ENCODE results near the gene BTNL3.

Gene BTNL3

GRCh38 chr5:181050016-181050415, 61.4 kb downstream of the BTNL3 start:
- DNase-seq, result no peak

GRCh38 chr5:181051841-181052671, 63.4 kb downstream of the BTNL3 start:
- no peak for DNase-seq

DNA sequence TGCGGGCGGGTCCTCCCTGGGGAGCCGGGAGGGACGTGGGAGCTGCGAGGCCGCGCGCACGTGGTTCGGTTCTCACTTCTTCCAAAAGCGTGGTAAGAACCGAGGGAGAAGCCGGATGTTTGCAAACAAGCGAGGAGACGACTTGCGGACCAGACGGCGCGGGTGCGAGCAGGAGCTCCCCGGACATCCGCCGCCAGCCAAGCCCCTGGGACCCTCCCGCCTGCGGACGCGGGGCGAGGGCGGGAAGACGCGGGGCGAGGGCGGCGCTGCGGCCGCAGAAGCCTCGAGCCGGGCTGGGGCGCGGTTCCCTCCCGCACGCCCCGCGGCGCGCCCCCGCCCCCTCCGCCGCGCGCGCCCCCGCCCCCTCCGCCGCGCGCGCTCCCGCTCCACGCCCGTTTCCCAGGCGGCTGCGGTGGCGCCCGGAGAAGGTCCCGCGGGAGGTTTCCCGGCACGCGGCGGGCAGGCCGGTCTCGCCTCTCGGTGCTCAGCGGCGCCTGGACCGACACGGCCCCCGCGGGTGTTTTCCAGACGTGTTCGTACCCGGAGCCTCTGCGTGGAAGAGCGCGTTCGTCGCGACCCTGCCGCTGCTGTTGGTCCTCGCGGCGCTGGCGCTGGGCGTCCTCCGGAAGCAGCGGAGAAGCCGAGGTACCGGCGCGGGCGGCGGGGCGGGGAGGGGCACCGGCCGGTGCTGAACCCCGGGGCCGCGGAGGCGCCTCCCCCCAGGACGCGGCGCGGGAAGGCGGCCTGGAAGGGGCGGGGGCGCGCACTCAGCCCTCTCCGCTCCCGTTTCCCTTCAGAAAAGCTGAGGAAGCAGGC, 64.2 kb downstream of the BTNL3 start:
- DNase-seq, result no peak

DNA sequence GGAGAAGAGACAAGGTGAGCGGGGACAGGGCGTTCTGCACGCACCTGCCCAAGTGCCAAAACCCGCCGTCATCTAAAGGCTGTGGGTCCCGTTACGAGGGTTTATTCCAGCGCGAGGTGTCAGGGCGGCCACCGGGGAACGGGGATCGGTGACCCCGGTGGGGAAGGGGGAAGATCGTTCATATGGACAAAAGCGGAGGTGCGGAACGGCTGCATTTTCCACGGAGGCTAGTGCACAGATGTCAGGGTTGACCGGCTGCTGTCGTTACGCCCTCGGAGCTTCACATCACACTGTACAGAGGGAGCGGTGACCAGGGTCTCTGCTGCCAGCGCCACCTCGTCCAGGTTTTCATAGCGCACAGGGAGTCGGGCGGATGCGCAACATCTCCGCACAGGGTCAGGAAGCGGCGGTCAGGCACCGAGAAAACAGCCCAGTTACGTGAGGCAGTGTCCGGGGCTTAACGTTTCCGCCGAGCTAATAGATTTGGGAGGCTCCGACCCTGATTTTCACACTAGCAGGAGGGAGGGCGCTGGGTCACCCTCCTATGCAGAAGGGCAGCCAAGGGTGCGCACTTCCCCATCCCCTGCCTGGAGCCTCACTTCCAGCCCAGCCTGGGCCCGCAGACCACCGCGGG, 65.0 kb downstream of the BTNL3 start:
- DNase-seq, result no peak

DNA sequence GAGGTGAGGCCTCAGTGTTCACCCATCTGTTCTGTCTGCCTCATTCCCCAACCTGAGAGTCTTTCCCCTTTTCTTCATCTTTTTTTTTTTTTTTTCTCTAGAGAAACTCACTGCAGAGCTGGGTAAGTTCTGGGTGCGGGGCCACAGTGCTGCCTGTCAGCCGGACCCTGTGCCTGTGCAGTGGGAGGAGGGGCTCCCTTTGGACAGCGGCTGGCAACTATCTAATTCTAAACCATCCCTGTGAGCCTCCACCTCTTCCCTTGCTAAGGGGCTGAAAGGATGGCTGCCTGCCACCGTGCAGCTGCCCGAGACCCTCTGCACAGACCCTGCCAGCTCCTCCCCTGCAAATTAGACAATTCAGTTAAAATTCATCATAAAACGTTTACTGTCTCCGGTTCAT, 65.5 kb downstream of the BTNL3 start:
- no peak for DNase-seq

DNA sequence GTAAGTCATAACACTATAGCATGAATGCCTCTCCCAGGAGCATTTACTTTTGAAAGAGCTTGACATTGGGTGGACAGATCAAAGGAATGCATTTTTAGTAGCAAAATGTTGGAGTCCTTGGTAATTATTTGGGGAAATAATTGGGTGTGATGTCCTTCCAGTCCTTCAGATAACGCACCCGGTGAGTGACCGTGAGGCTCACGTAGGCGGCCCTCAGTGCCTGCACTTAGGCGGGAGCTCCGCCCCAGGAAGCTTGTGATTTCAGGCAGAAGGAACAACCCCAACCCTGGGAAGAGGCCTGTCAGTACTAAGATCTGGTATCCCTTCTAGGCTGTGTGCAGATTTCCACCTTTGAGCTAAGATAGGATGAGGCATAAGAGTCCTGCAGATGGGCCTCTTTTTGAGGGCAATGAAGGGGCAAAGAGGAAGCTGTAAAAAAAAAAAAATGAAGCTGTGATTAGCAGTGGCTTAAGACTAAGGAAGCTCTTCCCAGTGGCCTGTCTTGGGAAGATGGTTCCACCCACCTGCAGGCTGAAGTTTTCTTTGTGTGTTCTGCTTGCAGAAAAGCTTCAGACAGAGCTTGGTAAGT, 66.3 kb downstream of the BTNL3 start:
- no peak for DNase-seq
